PC-9 (cell line): Measurements from ENCODE around the gene MKNK2. TPM values are rescaled to one million over a fixed set of nuclear protein-coding genes. Genes with fewer than 3 reads are reported as not detected.

ENCODE experiments used
- BruUV-seq: library from RNA; stranded (reverse); fragments of 400-500 nt; replicated peaks from 2 replicates; lab custom pipeline; 2021; lab: Mats Ljungman, UMichigan
- CTCF ChIA-PET: fragments of 300-600 bp; sonication (Branson Sonifier 250); formaldehyde crosslinking; loops from one replicate; lab custom pipeline; 2022; ENCODE audit warnings: antibody characterized with exemption; lab: Charles Lee
- POLR2A ChIA-PET: fragments of 300-600 bp; sonication (Branson Sonifier 250); formaldehyde crosslinking; loops from one replicate; lab custom pipeline; 2022; ENCODE audit warnings: antibody characterized with exemption; ENCODE audit not compliant: unreplicated experiment; lab: Charles Lee
- DNase-seq, 2 experiments: peaks; one replicate each; pipeline versions ENCODE4 v3.0.0 to v3.0.0-alpha.2; 2015 to 2022; ENCODE audit warnings: mixed read lengths in 1 of 2
- H2AFZ ChIP-seq: fragments of 200-600 bp; sonication (generic); 2 replicates; pipeline ENCODE4 v1.8.1; 2017; ENCODE audit warnings: antibody characterized with exemption
- H3F3A ChIP-seq: fragments of 200-600 bp; sonication (generic); 2 replicates; pipeline ENCODE4 v1.8.1; 2017; ENCODE audit warnings: antibody characterized with exemption, mild to moderate bottlenecking, low read depth; ENCODE audit not compliant: insufficient read depth
- H3K27ac ChIP-seq: fragments of 200-600 bp; sonication (generic); 2 replicates; pipeline ENCODE4 v1.6.1; 2016; ENCODE audit warnings: mixed run types
- H3K27me3 ChIP-seq: fragments of 200-600 bp; sonication (generic); 2 replicates; pipeline ENCODE4 v1.6.1; 2016; ENCODE audit warnings: low read depth, mixed run types; ENCODE audit not compliant: insufficient read depth
- H3K36me3 ChIP-seq: fragments of 200-600 bp; sonication (generic); 2 replicates; pipeline ENCODE4 v1.6.1; 2016; ENCODE audit warnings: low read depth, mixed run types
- H3K4me1 ChIP-seq: fragments of 200-600 bp; sonication (generic); replicated peaks from 2 replicates; pipeline ENCODE4 v1.6.1; 2016; ENCODE audit warnings: mixed run types; ENCODE audit not compliant: insufficient read depth
- H3K4me2 ChIP-seq: fragments of 200-600 bp; sonication (generic); 2 replicates; pipeline ENCODE4 v1.6.1; 2017; ENCODE audit warnings: mixed run types
- H3K4me3 ChIP-seq: fragments of 200-600 bp; sonication (generic); 2 replicates; pipeline ENCODE4 v1.6.1; 2016; ENCODE audit warnings: mixed run types
- H3K79me2 ChIP-seq: fragments of 200-600 bp; sonication (generic); 2 replicates; pipeline ENCODE4 v1.6.1; 2017; ENCODE audit warnings: low read depth, mixed run types
- H3K9me2 ChIP-seq: fragments of 200-600 bp; sonication (generic); 2 replicates; pipeline ENCODE4 v1.8.1; 2017; ENCODE audit warnings: mild to moderate bottlenecking; ENCODE audit not compliant: insufficient read depth
- H3K9me3 ChIP-seq: fragments of 200-600 bp; sonication (generic); 2 replicates; pipeline ENCODE4 v1.8.1; 2016; ENCODE audit warnings: low read depth; ENCODE audit not compliant: insufficient read depth
- H4K20me1 ChIP-seq: fragments of 200-600 bp; sonication (generic); 2 replicates; pipeline ENCODE4 v1.8.1; 2017; ENCODE audit not compliant: insufficient read depth
- CTCF ChIP-seq: fragments of 200-600 bp; sonication (generic); conservative IDR thresholded peaks from 2 replicates; pipeline ENCODE4 v1.6.1; 2017; ENCODE audit warnings: mixed run types, antibody characterized with exemption, mild to moderate bottlenecking, moderate library complexity
- EZH2 ChIP-seq: fragments of 200-600 bp; sonication (generic); IDR thresholded peaks from 2 replicates; pipeline ENCODE4 v1.8.0; 2017; ENCODE audit warnings: antibody characterized with exemption, low read depth
- intact Hi-C: fragments of 100-400 bp; cut with micrococcal nuclease; formaldehyde crosslinking; loops from one replicate; pipeline ENCODE4 v1.10.0; 2022; ENCODE audit not compliant: unreplicated experiment
- total RNA-seq: library from RNA; stranded (reverse); gene quantifications from 2 replicates; pipeline ENCODE4 v1.2.3, GENCODE V29; 2021

The MKNK2 gene
- total RNA-seq, 1 experiment from 2014 or later, result 132 TPM

- CTCF ChIA-PET, result no interaction called here
- BruUV-seq, result no TSS peak
These were observed 21.9 kb upstream of the MKNK2 start for GRCh38 chr19:2072757-2073551.

GRCh38 chr19:2070986-2071673 is 20.1 kb upstream of the MKNK2 start:
- H3K27ac ChIP-seq, result no peak overlapping the region
- H2AFZ ChIP-seq, result no peak overlapping the region
- no peaks in the 10 kb centered on the region for H4K20me1 ChIP-seq
- BruUV-seq, result TSS peak; percentile 8
- no peak overlapping the region for H3K4me3 ChIP-seq
- H3K9me3 ChIP-seq, result no peaks in the 10 kb centered on the region
- intact Hi-C loops, result no loop called here
- H3K27me3 ChIP-seq, result no peaks in the 10 kb centered on the region
- H3K36me3 ChIP-seq, result no peaks in the 10 kb centered on the region
- no peaks in the 10 kb centered on the region for H3K9me2 ChIP-seq
- H3K4me1 ChIP-seq, result no peaks in the 10 kb centered on the region
- DNase-seq, result no peak
- H3F3A ChIP-seq, result no peaks in the 10 kb centered on the region
- no peak overlapping the region for H3K4me2 ChIP-seq
- ChIA-PET POLR2A (interaction anchor here (0.6 kb wide), 1 partner anchor 540 kb away, joined by 5 read pairs; no protein-coding TSS in a partner anchor), CTCF (no interaction called here)
- TF ChIP-seq CTCF (no peak), EZH2 (no peak)
- no peaks in the 10 kb centered on the region for H3K79me2 ChIP-seq

More at GRCh38 chr19:2072757-2073551, 21.9 kb upstream of the MKNK2 start:
- POLR2A ChIA-PET, result no interaction called here
- H3F3A ChIP-seq, result no peaks in the 10 kb centered on the region
- H3K9me3 ChIP-seq, result no peaks in the 10 kb centered on the region
- no peaks in the 10 kb centered on the region for H3K27me3 ChIP-seq
- H3K4me3 ChIP-seq, result no peak overlapping the region
- TF ChIP-seq CTCF, result no peak
- no peak for TF ChIP-seq EZH2
- H3K4me2 ChIP-seq, result no peak overlapping the region
- H3K79me2 ChIP-seq, result no peaks in the 10 kb centered on the region
- no peaks in the 10 kb centered on the region for H3K9me2 ChIP-seq
- no peak overlapping the region for H3K27ac ChIP-seq
- no peaks in the 10 kb centered on the region for H3K36me3 ChIP-seq
- no peak for DNase-seq
- no peaks in the 10 kb centered on the region for H3K4me1 ChIP-seq
- intact Hi-C loops, result no loop called here
- H4K20me1 ChIP-seq, result no peaks in the 10 kb centered on the region
- no peak overlapping the region for H2AFZ ChIP-seq

- BruUV-seq, result no TSS peak
- CTCF ChIA-PET, result no interaction called here
- POLR2A ChIA-PET, result interaction anchor here (0.6 kb wide), 1 partner anchor 541 kb away, joined by 5 read pairs; no protein-coding TSS in a partner anchor
These were observed 19.4 kb upstream of the MKNK2 start for GRCh38 chr19:2070436-2070827.

More at GRCh38 chr19:2070436-2070827, 19.4 kb upstream of the MKNK2 start:
- no peak for TF ChIP-seq CTCF
- no peak for TF ChIP-seq EZH2
- H3K27ac ChIP-seq, result no peak overlapping the region
- no peaks in the 10 kb centered on the region for H3K36me3 ChIP-seq
- H3K4me2 ChIP-seq, result no peak overlapping the region
- no peaks in the 10 kb centered on the region for H3K79me2 ChIP-seq
- no peaks in the 10 kb centered on the region for H3K9me3 ChIP-seq
- H3K27me3 ChIP-seq, result no peaks in the 10 kb centered on the region
- no peak overlapping the region for H3K4me3 ChIP-seq
- H3F3A ChIP-seq, result no peaks in the 10 kb centered on the region
- H4K20me1 ChIP-seq, result no peaks in the 10 kb centered on the region
- DNase-seq, result no peak
- intact Hi-C loops, result no loop called here
- H2AFZ ChIP-seq, result no peak overlapping the region
- no peaks in the 10 kb centered on the region for H3K4me1 ChIP-seq
- no peaks in the 10 kb centered on the region for H3K9me2 ChIP-seq
